HG03378 (cell line): ENCODE measurements around the gene BAIAP2.
"Not testable (repeated sequence)": the region's sequence is repeated elsewhere in the genome, so short reads cannot be mapped to it uniquely, and the experiment has no call there.

Experiments
- ATAC-seq: cut with Tn5 transposase; IDR thresholded peaks from one replicate; pipeline ENCODE4 v1.9.1; 2021; ENCODE audit warnings: mild to moderate bottlenecking, moderate library complexity; ENCODE audit not compliant: unreplicated experiment

BAIAP2 gene

DNA sequence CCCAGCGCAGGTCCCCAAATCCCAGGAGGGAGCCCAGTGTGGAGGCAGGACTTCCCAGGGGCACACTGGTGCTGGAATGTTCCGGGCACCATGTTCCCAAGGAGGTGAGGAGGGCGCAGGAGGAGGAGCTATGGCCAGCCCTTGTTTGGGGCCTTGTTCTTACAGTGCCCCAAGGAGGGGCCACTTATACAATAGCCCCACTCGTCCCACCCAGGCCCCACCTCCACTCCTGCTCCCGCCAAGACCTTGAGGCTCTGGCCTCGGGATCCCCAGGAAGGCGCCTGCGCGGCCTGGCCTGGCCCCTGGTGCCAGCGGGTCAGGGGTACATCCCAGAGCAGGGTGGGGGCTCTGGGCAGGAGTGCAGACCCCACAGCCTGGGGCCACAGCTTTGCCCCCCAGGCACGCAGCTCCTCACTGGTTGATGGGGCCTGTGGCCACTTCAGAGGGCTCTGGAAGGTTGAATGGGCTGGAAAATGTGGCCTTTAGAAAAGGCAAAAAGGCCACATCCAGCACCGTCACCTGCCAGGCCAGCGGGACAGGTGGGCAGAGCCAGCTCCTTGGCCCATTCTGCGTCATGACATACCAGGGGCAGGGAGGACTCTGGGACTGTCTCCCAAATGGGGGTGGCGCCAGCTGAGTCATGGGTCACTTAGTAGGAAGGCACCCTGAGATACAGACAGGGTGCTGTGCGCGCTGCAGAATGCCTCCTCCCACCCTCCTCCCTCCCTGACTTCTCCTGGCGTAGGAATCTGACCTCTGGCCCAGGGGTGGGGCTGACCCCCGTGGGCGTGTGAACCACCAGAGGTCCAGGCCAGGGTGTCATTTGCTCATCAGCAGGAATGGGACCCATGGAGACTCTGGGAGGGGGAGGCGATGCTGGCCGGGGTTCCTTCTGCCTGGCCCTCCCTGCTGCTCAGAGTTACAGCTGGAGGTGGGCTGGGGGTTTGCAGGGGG is 98.1 kb downstream of the BAIAP2 start:
- ATAC-seq, result no peak

- ATAC-seq, result no peak
These were observed 99.3 kb downstream of the BAIAP2 start for GRCh38 chr17:81134064-81134781.

- no peak for ATAC-seq
These were observed 100.7 kb downstream of the BAIAP2 start for GRCh38 chr17:81135505-81136278.

GRCh38 chr17:81136366-81136765 is 101.4 kb downstream of the BAIAP2 start:
- no peak for ATAC-seq

DNA sequence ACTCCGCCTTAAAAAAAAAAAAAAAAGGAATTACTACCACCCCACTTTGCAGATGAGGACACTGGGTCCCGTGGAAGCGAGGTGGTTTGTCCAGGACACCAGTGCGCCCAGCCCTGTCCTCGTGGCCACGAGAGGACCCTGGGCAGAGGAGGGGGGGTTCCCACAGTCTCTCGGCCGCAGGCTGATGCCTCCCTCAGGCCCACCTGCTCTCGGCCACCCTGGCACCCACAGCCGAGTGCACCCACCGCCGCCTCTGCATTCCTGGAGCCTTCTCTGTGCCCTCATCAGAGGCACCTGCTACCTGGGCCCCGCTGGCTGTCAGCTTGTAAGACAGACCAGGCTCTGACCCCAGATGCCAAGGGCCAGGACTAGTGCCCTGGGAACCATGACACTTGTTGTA is 102.3 kb downstream of the BAIAP2 start:
- ATAC-seq, result no peak

GRCh38 chr17:81138083-81138482 is 103.1 kb downstream of the BAIAP2 start:
- ATAC-seq, result no peak

- no peak for ATAC-seq
These were observed 103.5 kb downstream of the BAIAP2 start for GRCh38 chr17:81138500-81138899.

GRCh38 chr17:81139428-81139827 is 104.5 kb downstream of the BAIAP2 start:
- ATAC-seq, result no peak

GRCh38 chr17:81140018-81140417 is 105.1 kb downstream of the BAIAP2 start:
- no peak for ATAC-seq

DNA sequence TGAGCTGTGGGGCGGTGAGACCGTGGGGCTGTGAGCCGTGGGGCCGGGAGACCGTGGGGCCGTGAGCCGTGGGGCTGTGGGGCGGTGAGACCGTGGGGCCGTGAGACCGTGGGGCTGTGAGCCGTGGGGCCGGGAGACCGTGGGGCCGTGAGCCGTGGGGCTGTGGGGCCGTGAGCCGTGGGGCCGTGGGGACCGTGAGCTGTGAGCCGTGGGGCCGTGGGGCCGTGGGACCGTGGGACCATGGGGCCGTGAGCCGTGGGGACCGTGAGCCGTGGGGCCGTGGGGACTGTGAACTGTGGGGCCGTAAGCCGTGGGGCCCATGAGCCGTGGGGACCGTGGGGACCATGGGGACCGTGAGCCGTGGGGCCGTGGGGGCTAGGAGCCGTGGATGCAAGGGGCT is 105.7 kb downstream of the BAIAP2 start:
- ATAC-seq, result no peak

GRCh38 chr17:81142301-81143199 is 107.6 kb downstream of the BAIAP2 start:
- ATAC-seq, result no peak

DNA sequence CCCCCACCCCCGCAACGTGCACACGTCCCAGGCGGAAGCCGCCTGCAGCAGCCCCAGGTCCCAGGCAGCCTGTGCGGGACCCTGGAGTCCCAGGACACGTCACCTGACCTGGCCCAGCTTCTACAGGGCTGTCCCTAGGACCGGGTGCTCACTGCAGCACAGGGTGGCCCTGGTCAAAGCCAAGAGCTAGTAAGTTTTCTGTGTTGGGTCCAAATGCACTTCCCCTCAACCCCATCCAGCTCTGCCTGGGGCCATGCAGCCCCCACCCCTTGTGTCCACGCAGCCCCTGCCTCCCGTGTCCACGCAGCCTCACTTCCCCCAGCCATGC is 108.2 kb downstream of the BAIAP2 start:
- ATAC-seq, result no peak

GRCh38 chr17:81143717-81144422 is 108.9 kb downstream of the BAIAP2 start:
- ATAC-seq, result no peak

DNA sequence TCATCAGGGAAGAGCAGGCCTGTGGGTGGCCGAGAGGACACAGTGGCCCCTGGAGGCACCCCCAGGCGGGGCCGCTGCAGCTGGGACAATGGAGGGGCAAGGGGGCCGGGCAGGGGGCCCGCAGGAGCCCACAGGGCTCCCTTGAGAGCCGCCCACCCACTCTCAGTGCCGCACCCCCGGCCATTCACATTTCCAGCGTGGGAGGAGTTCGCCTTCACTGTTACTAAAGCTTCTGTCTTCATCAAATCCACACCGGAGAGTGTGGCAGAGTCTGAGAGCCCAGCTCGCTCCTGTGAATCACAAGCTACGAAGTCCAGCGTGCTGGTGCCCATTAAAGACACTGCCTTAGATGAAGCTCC is 109.5 kb downstream of the BAIAP2 start:
- ATAC-seq, result no peak

GRCh38 chr17:81146208-81146607 is 111.3 kb downstream of the BAIAP2 start:
- ATAC-seq, result not testable (repeated sequence)

- no peak for ATAC-seq
These were observed 112.8 kb downstream of the BAIAP2 start for GRCh38 chr17:81147701-81148100.

- ATAC-seq, result no peak
These were observed 113.6 kb downstream of the BAIAP2 start for GRCh38 chr17:81148571-81148970.

DNA sequence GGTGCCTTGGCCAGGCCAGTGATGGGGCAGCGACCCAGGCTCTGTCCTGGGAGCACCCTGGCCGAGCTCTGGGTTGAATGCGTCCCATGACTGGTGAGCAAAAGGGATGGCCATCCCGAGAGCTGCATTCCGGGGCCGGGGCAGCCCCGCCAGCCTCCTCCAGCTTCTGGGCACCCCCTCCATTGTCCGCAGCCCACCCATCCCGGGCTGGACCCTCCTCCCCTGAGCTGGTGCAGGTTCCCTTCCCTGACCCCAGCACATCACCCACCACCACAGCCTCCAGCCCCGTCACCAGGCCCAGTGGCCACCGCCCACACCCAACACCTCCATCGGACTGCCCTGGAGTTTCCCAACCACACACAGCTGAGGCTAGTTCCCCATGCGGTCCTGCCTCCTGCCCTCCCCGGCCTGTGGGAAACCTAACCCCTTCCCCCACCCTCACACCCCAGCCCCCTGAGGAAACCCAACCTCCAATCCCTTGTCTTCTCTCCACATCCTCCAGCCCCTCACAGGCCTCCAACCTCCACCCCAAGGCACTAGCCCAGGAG is 114.1 kb downstream of the BAIAP2 start:
- ATAC-seq, result no peak

DNA sequence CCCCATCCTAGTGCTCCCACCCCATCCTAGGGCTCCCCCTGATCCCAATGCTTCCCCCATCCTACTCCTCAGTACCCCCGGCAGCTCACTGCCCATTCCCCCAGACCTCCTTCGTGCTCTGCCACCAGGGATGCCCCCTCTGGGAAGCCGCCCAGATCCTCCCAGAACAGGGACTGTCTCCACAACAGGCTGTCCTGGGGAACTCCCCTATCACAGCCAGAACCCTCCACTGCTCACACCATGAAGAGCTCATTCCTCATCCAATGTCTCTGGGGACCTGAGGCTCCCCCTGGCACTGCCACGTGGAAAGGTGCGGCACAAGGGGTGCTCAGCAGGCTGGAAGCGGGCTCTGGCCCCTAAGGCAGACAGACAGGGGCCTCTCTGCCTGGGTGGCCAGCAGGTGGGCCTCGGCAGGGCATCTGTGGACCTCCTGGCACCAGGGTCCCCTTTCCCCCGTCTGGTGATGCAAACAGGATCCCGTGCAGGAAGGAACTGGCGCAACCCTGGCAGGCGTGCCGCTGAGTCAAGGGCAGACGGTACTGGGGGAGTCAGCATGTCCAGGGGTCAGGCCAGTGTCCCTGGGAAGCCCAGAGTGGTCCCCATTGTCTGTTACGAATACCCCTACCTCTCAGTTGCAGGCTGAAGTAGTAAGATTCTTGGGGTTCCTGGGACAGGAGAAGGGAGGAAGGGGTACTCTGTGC is 115.6 kb downstream of the BAIAP2 start:
- ATAC-seq, result no peak
